Liver (tissue), 9 donors: ENCODE data around the gene RALGPS1. TPM values are rescaled to one million over a fixed set of nuclear protein-coding genes. Genes with fewer than 3 reads are reported as not detected.

ENCODE experiments used
- DNase-seq: peaks from one replicate; pipeline ENCODE4 v3.0.0-alpha.2; 2017; ENCODE audit warnings: low spot score
- H3K27ac ChIP-seq, 2 donors: one replicate each; pipeline ENCODE4 v1.7.0; 2013; ENCODE audit warnings: inconsistent platforms in 2 of 2, low read length in 2 of 2, control low read depth in 1 of 2, low read depth in 1 of 2, mild to moderate bottlenecking in 1 of 2
- H3K27me3 ChIP-seq, 4 donors: one replicate each; pipeline versions ENCODE4 v1.6.1 to v1.7.0; 2013; ENCODE audit warnings: low read length in 3 of 4, inconsistent platforms in 1 of 4, mild to moderate bottlenecking in 1 of 4, moderate library complexity in 1 of 4; ENCODE audit not compliant: control insufficient read depth in 4 of 4, insufficient read depth in 4 of 4
- H3K36me3 ChIP-seq, 4 donors: one replicate each; pipeline versions ENCODE4 v1.6.1 to v1.7.0; 2013; ENCODE audit warnings: low read length in 3 of 4, mild to moderate bottlenecking in 3 of 4, low read depth in 1 of 4, moderate library complexity in 1 of 4; ENCODE audit not compliant: control insufficient read depth in 4 of 4, insufficient read depth in 3 of 4
- H3K4me1 ChIP-seq, 4 donors: one replicate each; pipeline versions ENCODE4 v1.6.1 to v1.7.0; 2013; ENCODE audit warnings: low read length in 3 of 4, mild to moderate bottlenecking in 3 of 4, moderate library complexity in 1 of 4; ENCODE audit not compliant: control insufficient read depth in 4 of 4, insufficient read depth in 4 of 4
- H3K4me3 ChIP-seq, 3 donors: one replicate each; pipeline versions ENCODE4 v1.6.1 to v1.7.0; 2013; ENCODE audit warnings: low read length in 3 of 3, control low read depth in 1 of 3, low read depth in 1 of 3, mild to moderate bottlenecking in 1 of 3
- H3K9ac ChIP-seq, 2 donors: one replicate each; pipeline ENCODE4 v1.7.0; 2013; ENCODE audit warnings: low read length in 2 of 2, mild to moderate bottlenecking in 2 of 2, moderate library complexity in 2 of 2, control low read depth in 1 of 2, low read depth in 1 of 2
- H3K9me3 ChIP-seq, 4 donors: one replicate each; pipeline versions ENCODE4 v1.6.1 to v1.7.0; 2013; ENCODE audit warnings: low read length in 3 of 4; ENCODE audit not compliant: control insufficient read depth in 4 of 4
- ATF3 ChIP-seq: IDR thresholded peaks from 2 replicates; pipeline ENCODE4 v1.6.1; 2016; ENCODE audit warnings: antibody characterized with exemption
- EGR1 ChIP-seq, 2 donors: IDR thresholded peaks; 2 replicates each; pipeline ENCODE4 v1.6.1; 2016 to 2018; ENCODE audit warnings: antibody characterized with exemption in 2 of 2, low read depth in 2 of 2
- FOXA1 ChIP-seq: IDR thresholded peaks from 2 replicates; pipeline ENCODE4 v1.6.1; 2016; ENCODE audit warnings: antibody characterized with exemption
- FOXA2 ChIP-seq: IDR thresholded peaks from 2 replicates; pipeline ENCODE4 v1.6.1; 2016; ENCODE audit warnings: antibody characterized with exemption
- GABPA ChIP-seq, 2 donors: IDR thresholded peaks in 1 of 2; conservative IDR thresholded peaks in 1 of 2; 2 replicates each; pipeline ENCODE4 v1.6.1; 2016; ENCODE audit warnings: antibody characterized with exemption in 2 of 2, mild to moderate bottlenecking in 1 of 2, moderate library complexity in 1 of 2
- HNF4A ChIP-seq, 2 donors: conservative IDR thresholded peaks; 2 replicates each; pipeline ENCODE4 v1.6.1; 2016; ENCODE audit warnings: antibody characterized with exemption in 2 of 2, mild to moderate bottlenecking in 2 of 2
- HNF4G ChIP-seq: IDR thresholded peaks from 2 replicates; pipeline ENCODE4 v1.6.1; 2016; ENCODE audit warnings: antibody characterized with exemption
- NR2F2 ChIP-seq: IDR thresholded peaks from 2 replicates; pipeline ENCODE4 v1.6.1; 2016; ENCODE audit warnings: antibody characterized with exemption
- RAD21 ChIP-seq, 2 donors: IDR thresholded peaks; 2 replicates each; pipeline ENCODE4 v1.6.1; 2016; ENCODE audit warnings: antibody characterized with exemption in 2 of 2, mild to moderate bottlenecking in 2 of 2
- REST ChIP-seq: IDR thresholded peaks from 2 replicates; pipeline ENCODE4 v1.6.1; 2016; ENCODE audit warnings: antibody characterized with exemption, mild to moderate bottlenecking
- RXRA ChIP-seq, 2 donors: IDR thresholded peaks; 2 replicates each; pipeline ENCODE4 v1.6.1; 2017 to 2018; ENCODE audit warnings: antibody characterized with exemption in 2 of 2, mild to moderate bottlenecking in 1 of 2
- SP1 ChIP-seq: IDR thresholded peaks from 2 replicates; pipeline ENCODE4 v1.6.1; 2018; ENCODE audit warnings: antibody characterized with exemption, mild to moderate bottlenecking
- YY1 ChIP-seq: IDR thresholded peaks from 2 replicates; pipeline ENCODE4 v1.6.1; 2016; ENCODE audit warnings: antibody characterized with exemption, mild to moderate bottlenecking
- WGBS: extraction: QIAGEN DNeasy Blood & Tissue Kit; methylation state at CpG from one replicate; pipeline ENCODE4 v1.1.7; 2013; 5-methylcytosine and 5-hydroxymethylcytosine counted together
- polyA plus RNA-seq, 2 donors: library from polyadenylated mRNA; stranded (reverse) in 1 of 2; unstranded in 1 of 2; fragments of 200-250 nt in 1 of 2; fragments of >200 nt in 1 of 2; fragmentation: Nextera tagmentation in 1 of 2; extraction: Ambion mirVana in 1 of 2; gene quantifications; one replicate each; pipeline versions ENCODE4 v1.2.1 to v1.2.3, GENCODE V29; 2013 to 2015
- total RNA-seq, 2 donors: library from RNA; depleted of rRNA; stranded (reverse); fragments of >200 nt; gene quantifications; one replicate each; pipeline ENCODE4 v1.2.3, GENCODE V29; 2014
- TF ChIP-seq, protein P1 (sequence below): IDR thresholded peaks from 2 replicates; pipeline ENCODE4 v1.6.1; 2016; ENCODE audit warnings: antibody characterized with exemption
- TF ChIP-seq, protein P2 (sequence below): fragments of 150-350 bp; IDR thresholded peaks from 2 replicates; pipeline ENCODE4 v1.5.1; 2017; ENCODE audit warnings: improper control_type of control experiment, low read depth, low read length; ENCODE audit not compliant: missing input control
- TF ChIP-seq, protein P3 (sequence below): IDR thresholded peaks from 2 replicates; pipeline ENCODE4 v1.6.1; 2016; ENCODE audit warnings: antibody characterized with exemption
- donor health status: healthy.
- donor health status: healthy.
- donor health status: healthy.
- donor health status: healthy.
- donor health status: healthy.

RALGPS1 gene
- total and polyA plus RNA-seq, 4 donors: 1.4 to 2.7 (median 2.0) TPM

DNA sequence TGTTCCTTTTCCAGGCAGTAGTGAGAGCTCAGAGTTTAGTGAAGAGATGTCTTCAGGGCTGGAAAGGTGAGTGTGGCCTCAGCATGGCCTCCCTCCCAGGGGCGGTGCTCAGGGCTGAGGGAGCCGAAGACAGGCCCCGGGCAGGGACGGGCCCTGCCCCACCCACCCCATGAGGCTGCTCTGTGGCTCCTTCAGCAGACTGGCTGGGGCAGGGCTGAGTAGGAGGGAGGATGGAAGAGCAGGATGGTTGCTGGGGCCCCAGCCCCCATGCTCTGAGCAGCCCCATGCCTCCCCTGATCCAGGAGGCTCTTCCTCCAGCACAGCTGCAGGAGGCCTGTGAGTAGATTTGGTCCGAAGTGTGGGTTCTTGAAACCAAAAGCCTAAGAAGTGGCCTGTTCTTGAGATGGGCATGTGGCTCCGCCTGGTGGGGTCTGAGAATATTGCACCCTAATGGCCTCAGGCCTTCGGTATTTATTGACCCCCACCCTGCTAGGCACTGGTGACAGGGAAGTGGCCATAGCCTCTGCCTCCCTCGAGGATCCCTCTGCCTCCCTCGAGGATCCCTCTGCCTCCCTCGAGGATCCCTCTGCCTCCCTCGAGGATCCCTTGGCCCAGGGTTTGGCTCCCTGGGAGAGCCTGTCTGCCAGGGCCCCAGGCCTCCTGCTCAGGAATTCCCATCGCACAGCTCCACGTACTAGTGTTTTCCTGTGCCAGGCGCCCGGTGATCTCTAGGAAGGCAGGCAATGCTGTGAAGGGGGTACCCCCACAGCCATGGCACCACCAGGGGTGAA is 284.6 kb downstream of the RALGPS1 start:
- H3K9me3 ChIP-seq: no peaks in the 10 kb centered on the region
- DNase-seq: peak; percentile 83
- H3K36me3 ChIP-seq: no peaks in the 10 kb centered on the region
- H3K27ac ChIP-seq: peak overlapping the region in 1 of 2 donors; percentile 26
- TF ChIP-seq ATF3 (no peak), RAD21 (IDR thresholded peaks at IDR 0.05) (peak; percentile 94 to 96), HNF4A (conservative IDR thresholded peaks at IDR 0.05) (no peak), REST (no peak)
- TF ChIP-seq, protein P1, sequence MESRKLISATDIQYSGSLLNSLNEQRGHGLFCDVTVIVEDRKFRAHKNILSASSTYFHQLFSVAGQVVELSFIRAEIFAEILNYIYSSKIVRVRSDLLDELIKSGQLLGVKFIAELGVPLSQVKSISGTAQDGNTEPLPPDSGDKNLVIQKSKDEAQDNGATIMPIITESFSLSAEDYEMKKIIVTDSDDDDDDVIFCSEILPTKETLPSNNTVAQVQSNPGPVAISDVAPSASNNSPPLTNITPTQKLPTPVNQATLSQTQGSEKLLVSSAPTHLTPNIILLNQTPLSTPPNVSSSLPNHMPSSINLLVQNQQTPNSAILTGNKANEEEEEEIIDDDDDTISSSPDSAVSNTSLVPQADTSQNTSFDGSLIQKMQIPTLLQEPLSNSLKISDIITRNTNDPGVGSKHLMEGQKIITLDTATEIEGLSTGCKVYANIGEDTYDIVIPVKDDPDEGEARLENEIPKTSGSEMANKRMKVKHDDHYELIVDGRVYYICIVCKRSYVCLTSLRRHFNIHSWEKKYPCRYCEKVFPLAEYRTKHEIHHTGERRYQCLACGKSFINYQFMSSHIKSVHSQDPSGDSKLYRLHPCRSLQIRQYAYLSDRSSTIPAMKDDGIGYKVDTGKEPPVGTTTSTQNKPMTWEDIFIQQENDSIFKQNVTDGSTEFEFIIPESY: no peak
- TF ChIP-seq, protein P2, sequence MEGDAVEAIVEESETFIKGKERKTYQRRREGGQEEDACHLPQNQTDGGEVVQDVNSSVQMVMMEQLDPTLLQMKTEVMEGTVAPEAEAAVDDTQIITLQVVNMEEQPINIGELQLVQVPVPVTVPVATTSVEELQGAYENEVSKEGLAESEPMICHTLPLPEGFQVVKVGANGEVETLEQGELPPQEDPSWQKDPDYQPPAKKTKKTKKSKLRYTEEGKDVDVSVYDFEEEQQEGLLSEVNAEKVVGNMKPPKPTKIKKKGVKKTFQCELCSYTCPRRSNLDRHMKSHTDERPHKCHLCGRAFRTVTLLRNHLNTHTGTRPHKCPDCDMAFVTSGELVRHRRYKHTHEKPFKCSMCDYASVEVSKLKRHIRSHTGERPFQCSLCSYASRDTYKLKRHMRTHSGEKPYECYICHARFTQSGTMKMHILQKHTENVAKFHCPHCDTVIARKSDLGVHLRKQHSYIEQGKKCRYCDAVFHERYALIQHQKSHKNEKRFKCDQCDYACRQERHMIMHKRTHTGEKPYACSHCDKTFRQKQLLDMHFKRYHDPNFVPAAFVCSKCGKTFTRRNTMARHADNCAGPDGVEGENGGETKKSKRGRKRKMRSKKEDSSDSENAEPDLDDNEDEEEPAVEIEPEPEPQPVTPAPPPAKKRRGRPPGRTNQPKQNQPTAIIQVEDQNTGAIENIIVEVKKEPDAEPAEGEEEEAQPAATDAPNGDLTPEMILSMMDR: peak; percentile 87
- WGBS: 41% methylated on average over 15 of the region's 15 CpGs
- H3K9ac ChIP-seq: no peak overlapping the region
- peaks cover 0 to 5% (median 2%) of the 10 kb centered on the region in 4 donors for H3K4me1 ChIP-seq
- H3K4me3 ChIP-seq: no peak overlapping the region
- no peaks in the 10 kb centered on the region for H3K27me3 ChIP-seq

DNA sequence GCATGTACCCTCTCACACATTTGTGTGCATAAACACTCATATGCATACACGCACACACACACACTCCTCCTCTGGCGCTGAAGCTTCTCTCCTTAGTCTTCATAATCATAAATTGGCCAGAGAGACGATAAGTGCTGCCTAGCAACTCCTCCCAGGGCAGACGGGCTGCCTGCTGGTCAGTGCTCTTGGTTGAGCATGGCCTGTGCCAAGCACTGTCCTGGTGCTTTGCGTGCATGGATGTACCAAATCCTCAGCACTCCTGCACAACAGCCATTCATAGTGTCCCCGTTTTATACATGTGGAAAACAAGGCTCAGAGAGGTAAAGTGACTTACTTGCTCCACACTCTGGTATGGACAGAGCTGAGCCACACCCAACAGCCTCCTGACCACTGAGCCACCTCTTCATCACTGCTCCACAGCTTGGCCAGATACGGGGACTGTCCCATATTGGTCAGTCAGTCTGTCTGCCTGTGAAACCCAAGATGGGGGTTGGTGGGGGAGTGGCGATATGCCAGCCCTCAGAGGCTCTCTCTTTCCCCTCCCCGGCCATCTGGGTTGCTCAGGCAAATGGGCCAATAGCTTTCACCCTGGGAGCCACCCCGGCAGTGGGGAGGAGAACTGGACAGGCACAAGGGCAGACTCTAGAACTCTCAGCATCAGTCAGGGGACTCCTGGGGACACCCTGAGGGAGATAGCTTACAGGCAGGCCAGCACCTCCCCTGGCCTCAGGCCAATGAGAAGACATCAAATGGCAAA is 285.7 kb downstream of the RALGPS1 start:
- no peaks in the 10 kb centered on the region for H3K36me3 ChIP-seq
- no peaks in the 10 kb centered on the region for H3K27me3 ChIP-seq
- no peak overlapping the region for H3K27ac ChIP-seq
- H3K9ac ChIP-seq: no peak overlapping the region
- H3K4me3 ChIP-seq: no peak overlapping the region
- no peaks in the 10 kb centered on the region for H3K9me3 ChIP-seq
- TF ChIP-seq FOXA2 (no peak), GABPA (IDR thresholded peaks at IDR 0.05 in 1 of 2, conservative IDR thresholded peaks at IDR 0.05 in 1 of 2) (no peak), RAD21 (IDR thresholded peaks at IDR 0.05) (no peak), NR2F2 (no peak), YY1 (no peak), HNF4G (no peak), RXRA (IDR thresholded peaks at IDR 0.05) (no peak), SP1 (no peak), EGR1 (IDR thresholded peaks at IDR 0.05; ENCODE audit: low read depth in 2 of 2) (no peak), HNF4A (conservative IDR thresholded peaks at IDR 0.05) (no peak), FOXA1 (no peak)
- TF ChIP-seq, protein P3, sequence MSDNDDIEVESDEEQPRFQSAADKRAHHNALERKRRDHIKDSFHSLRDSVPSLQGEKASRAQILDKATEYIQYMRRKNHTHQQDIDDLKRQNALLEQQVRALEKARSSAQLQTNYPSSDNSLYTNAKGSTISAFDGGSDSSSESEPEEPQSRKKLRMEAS: no peak
- no peak for DNase-seq
- 88% methylated on average over 10 of the region's 10 CpGs for WGBS
- H3K4me1 ChIP-seq: peaks cover 0 to 6% (median 2%) of the 10 kb centered on the region in 4 donors
